ENCODE measurements around the gene SIX3.

DNA sequence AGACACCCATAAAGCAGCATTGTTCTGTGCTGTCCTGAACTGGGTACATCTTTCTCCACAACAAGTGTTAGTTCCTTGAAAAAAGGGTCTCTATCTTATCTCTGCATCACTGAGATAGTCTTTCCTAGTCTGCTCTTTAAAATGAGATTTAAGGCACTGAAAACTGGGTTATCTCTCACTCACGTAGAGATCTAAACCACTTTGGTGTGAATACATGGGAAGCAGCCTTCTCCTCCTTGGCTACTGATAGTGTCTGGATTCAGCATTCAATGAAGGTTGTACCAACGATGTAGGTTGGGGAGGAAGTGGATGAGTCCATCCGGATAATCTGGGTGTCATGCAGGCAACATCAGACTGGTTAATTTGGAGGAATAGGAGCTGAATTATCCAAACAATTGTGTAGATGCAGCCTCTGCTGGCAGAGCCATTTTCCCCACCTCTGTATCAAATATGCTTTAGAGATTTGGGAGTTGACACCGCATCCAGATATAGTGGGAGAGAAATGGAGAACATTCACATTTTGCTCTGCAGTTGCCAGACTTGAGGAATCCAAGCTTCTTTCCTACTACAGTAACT is 15.9 kb upstream of the SIX3 start:
- TF ChIP-seq CTCF (IDR thresholded peaks at IDR 0.05 in 8 of 11, conservative IDR thresholded peaks at IDR 0.05 in 3 of 11), result no peak
- no peak for TF ChIP-seq POLR2A (IDR thresholded peaks at IDR 0.05)

All from spleen (tissue), 7 donors.